GM20431 (cell line): ENCODE results near the gene CRY2.

Experiments used
- in situ Hi-C: fragments of 300-500 bp; cut with MseI, MboI; formaldehyde crosslinking; loops from one replicate; pipeline ENCODE4 v1.15.0; 2020; ENCODE audit warnings: low sequenced_read_pairs; ENCODE audit not compliant: unreplicated experiment

CRY2 gene

DNA sequence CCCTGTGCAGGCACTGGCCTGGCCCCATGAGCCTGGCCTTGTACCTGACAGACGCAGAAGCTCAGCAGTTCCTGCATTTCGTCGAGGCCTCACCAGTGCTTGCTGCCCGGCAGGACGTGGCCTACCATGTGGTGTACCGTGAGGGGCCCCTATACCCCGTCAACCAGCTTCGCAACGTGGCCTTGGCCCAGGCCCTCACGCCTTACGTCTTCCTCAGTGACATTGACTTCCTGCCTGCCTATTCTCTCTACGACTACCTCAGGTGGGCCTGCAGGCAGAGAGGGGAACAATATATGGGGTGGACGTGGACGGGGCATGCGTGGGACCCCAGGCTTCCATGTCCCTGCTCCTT lies 80.0 kb downstream of the CRY2 start:
- in situ Hi-C loops: no loop called here

DNA sequence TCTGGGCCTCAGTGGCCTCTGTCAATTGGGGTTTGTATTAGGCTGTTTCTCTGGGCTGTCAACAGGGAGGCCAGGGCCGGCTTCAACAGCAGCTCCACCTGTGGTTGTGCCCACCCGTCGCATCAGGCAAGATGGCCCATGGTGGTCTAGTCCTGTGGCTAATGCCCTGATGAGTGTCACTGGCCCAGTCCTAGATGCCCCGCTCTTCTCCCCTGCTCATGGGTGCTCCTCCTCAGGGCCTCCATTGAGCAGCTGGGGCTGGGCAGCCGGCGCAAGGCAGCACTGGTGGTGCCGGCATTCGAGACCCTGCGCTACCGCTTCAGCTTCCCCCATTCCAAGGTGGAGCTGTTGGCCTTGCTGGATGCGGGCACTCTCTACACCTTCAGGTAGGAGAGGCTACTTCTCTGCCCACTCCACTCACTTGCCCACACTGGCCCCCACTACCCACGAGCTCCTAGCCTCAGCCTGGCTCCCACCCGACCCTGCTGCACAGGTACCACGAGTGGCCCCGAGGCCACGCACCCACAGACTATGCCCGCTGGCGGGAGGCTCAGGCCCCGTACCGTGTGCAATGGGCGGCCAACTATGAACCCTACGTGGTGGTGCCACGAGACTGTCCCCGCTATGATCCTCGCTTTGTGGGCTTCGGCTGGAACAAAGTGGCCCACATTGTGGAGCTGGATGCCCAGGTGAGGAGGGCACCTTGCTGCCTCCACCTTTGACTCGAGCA lies 80.6 kb downstream of the CRY2 start:
- in situ Hi-C loops: no loop called here

DNA sequence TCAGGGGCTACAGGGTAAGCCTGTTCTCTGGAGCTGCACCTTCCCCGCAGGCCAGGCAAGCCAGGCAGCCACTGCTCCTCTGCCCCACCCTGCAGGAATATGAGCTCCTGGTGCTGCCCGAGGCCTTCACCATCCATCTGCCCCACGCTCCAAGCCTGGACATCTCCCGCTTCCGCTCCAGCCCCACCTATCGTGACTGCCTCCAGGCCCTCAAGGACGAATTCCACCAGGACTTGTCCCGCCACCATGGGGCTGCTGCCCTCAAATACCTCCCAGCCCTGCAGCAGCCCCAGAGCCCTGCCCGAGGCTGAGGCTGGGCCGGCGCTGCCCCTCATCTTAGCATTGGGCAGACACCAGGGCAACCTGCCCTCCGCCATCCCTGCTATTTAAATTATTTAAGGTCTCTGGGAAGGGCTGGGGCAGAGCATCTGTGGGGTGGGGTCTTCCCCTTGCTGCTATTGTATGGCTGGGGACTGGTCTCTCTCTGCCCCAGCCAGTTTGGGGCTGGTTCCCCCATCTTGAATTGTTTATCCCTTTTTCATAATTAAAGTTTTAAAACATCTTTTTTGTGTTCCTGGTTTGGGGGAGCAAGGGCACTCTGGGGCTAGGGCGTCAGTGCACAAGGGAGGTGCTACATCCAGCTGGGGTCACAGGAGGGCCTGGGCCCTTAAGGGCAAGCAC lies 81.4 kb downstream of the CRY2 start:
- in situ Hi-C loops: no loop called here

DNA sequence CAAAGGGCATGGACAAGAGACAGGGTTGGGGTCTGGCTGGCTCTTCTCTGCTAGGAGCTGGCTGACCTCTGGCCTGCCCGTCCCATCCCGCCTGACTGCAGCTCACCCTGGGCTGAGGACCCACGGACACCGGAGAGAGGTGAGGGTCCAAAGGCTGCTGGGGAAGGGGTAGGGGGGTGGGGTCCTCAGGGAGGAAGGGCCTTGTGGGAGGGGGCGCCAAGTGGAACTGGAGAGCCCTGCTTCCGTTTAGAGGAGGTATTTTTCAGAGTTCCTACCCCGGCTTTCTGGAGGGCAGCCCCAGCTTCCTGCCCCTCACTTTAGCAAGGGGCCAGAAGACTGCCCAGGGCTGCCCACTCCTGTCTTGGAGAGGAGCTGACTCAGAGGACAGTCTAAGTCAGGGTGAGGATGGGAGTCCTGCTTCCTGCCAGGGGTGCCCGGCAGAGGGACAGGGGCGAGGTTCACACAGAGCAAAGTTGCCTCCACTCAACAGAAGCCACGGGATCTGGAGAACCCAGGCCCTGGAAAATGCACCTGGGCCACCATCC lies 82.3 kb downstream of the CRY2 start:
- in situ Hi-C loops: no loop called here

DNA sequence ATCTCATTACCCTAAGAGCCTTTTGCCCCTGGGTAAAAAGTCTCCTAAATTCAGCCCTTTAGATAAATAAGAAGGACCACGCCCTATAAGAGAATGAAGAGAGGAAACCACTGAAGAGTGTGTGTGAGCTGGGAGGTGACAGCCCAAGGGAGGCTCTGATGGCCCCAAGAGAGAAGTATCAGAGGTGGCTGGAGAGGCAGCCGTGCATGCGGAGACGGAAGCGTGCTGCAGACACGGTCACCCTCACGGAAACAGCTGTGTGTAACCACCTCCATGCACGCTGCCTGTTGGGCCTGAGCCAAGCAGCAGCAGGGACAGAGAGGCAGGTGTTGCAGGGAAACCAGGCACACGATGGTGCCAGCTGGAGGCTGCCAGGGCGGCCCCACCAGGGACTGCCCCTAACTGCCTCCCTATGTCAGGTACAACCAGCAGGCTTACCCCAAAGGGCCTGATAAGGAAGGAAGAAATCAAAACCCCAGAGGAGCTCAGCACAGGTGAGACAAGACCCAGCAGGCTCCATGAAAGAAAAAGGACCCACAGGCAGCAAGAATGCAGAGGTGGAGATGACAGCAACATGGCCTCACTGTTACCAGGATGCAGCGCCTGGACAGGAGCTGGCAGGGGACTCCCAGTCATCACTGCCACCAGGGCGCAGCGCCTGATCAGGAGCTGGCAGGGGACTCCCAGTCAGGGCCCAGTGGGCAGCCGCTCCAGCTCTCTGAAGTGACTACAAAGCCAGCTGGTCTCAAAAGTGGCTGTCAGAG lies 82.9 kb downstream of the CRY2 start:
- in situ Hi-C loops: no loop called here

DNA sequence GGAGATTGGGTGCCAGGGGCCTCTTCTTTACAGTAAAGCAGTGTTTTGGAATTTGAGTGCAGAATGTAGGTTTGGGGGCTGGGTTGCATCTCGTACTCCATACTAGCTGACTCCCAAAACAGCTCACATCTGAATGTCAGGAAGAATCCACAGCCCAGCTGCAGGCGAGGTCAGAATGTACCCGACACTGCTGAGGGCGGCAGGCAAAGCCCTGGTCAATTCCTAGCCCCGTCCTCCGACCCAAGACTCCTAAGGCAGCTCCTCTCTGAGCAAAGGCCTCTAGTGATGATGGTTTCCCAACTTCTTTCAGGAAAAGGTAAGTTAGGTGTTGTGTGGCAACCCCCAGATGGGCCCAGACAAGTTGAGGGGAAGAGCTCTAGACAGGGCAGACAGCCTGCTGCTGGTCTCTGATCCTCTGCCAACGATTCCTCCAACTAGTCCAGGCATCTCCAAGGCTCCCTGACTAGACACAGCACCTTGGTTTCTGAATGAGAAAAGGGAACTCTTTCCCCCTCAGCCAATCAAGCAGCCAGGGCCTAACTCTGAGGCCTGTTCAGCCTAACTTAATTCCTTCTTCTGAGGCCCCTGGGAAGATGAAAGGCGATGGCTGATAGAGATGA lies 83.8 kb downstream of the CRY2 start:
- in situ Hi-C loops: no loop called here

DNA sequence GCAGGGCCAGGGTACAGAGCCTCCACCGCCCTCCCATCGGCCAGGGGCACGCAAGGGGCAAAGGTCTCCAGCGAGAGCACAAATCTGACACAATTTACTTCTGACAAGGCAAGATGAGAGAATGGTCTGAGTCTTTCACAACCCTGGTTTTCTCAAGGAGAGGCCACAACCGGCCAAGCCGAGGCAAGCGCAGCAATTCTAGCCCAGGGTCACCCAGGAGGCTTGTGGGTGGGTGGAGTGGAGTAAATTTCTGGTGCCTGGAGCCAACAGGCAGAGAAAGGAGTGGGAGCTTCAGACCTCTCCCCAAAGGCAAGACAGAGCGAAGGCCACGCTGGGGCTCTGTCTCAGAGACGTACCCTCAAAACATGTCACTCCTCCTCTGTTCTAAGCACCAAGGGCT lies 84.5 kb downstream of the CRY2 start:
- in situ Hi-C loops: no loop called here

DNA sequence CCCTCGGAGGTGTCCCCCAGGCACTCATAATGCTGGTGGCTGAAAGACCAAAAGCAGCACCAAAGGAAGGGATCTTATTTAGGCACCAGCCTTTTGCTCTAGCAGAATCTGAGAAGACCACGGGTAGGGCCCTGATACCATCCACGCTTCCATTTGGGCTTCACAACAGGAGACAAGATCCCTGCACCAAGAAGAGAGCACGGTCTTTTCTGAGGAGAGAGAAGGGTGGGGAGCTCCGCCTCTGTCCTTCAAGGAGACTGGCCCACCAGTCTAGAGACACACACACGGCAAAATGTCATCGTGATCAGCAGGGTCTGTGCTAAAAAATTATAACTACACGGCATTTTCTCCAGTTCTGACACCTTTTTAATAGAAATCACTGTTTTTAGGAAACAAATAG lies 84.9 kb downstream of the CRY2 start:
- in situ Hi-C loops: no loop called here
